ENCODE data around the gene SMPD1.
"Not testable (repeated sequence)": the region's sequence is repeated elsewhere in the genome, so short reads cannot be mapped to it uniquely, and the experiment has no call there.

Gene SMPD1

DNA sequence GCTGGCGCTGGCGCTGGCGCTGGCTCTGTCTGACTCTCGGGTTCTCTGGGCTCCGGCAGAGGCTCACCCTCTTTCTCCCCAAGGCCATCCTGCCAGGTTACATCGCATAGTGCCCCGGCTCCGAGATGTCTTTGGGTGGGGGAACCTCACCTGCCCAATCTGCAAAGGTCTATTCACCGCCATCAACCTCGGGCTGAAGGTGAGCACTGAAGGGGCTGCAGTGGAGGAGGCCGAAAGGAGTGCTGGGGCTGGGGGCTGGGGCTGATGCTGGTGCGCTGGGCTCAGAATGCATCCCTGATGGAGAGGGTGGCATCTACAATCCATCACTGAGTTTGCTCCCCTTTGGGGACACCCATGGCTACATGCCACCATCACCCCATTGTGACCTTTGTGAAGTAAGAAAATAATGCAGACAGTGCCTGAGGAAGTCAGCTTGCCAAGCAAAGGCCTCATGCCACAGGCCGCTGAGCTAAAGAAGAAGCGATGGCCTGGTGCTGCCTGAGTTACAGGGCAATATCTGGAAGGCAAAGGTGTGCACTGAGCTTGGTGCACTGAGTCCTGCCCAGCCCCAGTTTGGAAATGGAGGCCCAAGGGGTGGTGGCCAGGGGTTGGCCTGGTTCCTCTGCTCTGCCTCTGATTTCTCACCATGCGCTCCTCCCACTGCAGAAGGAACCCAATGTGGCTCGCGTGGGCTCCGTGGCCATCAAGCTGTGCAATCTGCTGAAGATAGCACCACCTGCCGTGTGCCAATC is 620 bp downstream of the SMPD1 start:
- DNase-seq = peak; percentile 25

DNA sequence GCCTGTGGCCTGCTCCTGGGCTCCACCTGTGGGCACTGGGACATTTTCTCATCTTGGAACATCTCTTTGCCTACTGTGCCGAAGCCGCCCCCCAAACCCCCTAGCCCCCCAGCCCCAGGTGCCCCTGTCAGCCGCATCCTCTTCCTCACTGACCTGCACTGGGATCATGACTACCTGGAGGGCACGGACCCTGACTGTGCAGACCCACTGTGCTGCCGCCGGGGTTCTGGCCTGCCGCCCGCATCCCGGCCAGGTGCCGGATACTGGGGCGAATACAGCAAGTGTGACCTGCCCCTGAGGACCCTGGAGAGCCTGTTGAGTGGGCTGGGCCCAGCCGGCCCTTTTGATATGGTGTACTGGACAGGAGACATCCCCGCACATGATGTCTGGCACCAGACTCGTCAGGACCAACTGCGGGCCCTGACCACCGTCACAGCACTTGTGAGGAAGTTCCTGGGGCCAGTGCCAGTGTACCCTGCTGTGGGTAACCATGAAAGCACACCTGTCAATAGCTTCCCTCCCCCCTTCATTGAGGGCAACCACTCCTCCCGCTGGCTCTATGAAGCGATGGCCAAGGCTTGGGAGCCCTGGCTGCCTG is 1.4 kb downstream of the SMPD1 start:
- no peak for DNase-seq

DNA sequence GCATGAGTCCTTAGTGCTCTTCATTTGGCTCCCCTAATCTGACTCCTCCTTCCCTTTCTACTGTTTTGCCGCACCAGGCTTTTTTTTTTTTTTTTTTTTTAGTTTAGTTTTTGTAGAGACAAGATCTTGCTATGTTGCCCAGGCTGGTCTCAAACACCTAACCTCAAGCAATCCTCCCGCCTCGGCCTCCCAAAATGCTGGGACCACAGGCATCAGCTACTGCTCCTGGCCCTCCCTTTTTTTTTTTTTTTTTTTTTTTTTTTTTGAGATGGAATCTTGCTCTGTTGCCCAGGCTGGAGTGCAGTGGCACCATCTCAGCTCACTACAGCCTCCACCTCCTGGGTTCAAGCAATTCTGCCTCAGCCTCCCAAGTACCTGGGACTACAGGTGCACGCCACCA is 2.0 kb downstream of the SMPD1 start:
- not testable (repeated sequence) for DNase-seq

DNA sequence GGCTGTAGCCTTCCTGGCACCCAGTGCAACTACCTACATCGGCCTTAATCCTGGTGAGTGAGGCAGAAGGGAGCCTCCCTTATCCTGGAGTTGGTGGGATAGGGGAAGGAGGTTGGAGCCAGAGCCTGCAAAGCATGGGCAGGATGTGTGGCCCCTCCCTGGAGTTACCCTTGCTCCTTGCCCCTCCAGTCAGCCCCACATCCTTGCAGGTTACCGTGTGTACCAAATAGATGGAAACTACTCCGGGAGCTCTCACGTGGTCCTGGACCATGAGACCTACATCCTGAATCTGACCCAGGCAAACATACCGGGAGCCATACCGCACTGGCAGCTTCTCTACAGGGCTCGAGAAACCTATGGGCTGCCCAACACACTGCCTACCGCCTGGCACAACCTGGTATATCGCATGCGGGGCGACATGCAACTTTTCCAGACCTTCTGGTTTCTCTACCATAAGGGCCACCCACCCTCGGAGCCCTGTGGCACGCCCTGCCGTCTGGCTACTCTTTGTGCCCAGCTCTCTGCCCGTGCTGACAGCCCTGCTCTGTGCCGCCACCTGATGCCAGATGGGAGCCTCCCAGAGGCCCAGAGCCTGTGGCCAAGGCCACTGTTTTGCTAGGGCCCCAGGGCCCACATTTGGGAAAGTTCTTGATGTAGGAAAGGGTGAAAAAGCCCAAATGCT is 3.9 kb downstream of the SMPD1 start:
- no peak for DNase-seq

DNA sequence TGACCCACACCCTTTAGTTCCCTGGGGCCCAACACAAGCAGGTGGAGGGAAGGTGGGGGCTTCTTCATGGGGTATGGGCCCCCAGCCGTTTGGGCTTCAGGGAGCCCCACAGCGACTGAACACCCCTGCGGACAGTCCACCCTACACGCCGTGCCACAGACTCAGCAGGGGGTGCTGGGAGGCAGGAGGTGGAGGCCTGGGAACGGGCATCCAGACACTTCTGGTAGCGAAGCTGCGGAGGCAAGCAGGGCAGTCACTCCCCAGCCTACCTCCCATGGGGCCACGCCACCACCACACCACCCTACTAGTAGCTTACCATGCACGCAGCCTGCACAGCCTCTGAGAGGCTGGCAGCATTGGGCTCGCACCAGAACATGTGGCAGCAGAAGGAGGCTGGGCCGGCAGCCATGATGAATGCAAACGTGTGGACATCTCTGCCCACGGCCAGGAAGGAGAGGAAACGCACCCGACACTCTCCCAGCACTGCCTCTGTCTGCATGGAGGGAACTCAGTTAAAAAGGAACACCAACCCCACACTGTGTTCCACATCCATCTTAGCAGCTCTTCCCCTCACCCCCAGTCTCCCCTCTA is 5.3 kb downstream of the SMPD1 start:
- DNase-seq = no peak

DNA sequence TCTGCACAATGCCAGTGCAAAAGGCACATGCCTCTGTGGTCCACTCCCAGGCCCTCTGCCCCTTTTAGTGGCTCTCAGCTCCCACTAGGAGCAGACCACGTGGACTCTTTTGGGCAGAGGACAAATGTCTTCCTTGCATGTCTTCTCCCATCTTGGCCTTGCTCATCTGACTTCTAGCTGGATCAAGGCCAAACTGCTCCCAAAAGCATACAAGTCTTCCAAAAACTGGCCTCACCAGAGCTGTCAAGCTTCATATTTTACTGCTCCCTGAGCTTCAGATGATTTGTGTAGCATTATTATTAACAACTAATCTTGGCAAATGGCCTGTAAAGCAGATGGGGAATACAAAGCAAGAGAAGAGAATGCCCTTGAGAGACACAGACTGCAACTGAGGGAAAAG is 6.9 kb downstream of the SMPD1 start:
- DNase-seq = no peak

DNA sequence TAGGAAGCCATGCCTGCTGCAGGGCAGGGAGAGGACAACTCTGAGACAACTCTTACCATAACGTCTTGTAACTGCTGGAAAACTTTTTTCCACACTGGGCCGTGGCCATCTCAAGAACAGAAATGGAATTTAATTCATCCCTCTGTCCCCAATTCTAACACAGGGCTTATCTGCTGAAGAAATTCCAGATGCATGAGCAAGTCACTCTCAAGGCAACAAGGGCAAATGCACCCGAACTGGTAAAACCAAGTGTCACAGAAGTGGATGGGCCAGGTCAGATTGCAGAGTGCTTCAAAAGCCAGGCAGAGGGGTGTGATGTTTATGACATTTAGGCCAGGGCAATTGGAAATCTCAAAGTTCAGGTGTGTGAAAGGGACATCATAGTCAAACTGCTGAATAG is 7.4 kb downstream of the SMPD1 start:
- no peak for DNase-seq

DNA sequence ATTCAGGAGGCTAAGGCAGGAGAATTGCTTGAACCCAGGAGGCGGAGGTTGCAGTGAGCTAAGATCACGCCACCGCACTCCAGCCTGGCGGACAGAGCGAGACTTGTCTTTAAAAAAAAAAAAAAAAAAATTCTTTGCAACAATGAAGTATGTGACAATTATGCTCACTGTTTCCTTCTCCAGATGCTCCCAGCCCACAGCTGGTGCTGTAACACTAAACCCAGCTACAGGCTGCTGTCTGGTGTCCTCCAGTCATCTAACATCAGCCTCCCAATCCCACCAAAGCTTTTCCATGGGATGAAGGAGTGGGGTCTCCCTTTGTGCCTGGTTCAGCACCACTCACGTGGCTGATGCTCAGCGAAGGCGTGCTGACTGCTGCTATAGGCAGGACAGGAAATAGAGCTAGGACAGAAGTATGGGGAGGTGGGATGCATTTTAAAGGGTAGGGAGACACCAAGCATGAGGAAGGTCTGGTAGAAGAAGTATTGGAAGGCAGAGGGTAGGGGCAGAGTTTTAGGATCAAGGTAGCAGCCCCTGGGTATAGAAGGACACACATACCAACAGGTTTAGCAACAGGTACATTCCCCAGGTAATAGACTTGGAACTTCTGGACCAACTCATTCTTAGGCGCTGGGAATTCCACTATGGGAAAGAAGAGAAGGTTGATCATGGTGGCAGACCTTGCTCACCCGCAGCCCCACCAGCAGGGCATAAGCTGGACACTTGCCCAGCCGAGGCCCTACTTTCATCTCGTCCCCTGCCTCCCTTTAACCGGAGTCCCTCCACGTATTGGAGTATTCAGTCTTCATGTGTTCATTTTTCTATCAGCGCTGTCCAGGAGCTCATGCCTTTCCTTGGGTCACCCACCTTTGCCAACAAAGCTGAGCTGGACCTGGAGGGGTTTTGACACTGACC is 10.4 kb downstream of the SMPD1 start:
- no peak for DNase-seq

DNA sequence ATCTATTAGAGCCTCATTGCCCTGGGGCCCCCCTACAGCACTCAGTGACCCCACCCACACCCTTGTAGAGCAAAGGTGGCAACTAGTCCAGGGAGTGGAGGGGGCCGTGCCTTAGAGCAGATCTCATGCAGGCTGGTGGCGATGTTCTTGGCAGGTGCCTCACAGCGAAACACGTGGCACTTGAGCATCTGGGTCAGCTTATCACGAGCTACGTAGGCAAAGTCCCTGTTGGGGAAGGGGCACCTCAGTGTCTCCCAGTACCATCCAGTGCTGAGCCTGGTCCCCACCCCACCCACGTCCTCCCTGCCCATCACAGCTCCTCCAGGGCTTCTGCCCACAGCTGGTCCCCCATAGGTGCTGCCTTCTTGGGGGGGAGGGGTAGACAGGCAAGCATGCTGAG is 11.2 kb downstream of the SMPD1 start:
- no peak for DNase-seq

DNA sequence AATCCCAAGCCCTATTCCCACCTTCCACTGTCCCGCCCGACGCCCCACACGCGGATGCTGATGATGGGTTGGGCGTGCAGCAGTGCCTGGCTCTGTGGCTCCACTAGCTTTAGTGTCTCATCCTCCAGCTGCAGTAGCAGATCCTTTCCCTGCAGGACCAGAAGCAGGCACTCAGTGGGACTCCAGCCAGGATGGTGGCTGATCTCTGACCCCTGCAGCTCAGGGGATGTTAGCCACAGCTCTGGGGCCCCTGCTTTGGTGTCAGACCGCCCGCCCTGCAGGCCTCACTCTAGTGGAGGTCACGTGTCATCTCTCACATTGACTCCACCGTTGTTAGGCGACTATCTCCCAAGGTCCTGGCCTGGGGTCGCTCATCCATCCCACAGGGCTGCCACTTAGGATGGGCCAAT is 11.8 kb downstream of the SMPD1 start:
- no peak for DNase-seq

DNA sequence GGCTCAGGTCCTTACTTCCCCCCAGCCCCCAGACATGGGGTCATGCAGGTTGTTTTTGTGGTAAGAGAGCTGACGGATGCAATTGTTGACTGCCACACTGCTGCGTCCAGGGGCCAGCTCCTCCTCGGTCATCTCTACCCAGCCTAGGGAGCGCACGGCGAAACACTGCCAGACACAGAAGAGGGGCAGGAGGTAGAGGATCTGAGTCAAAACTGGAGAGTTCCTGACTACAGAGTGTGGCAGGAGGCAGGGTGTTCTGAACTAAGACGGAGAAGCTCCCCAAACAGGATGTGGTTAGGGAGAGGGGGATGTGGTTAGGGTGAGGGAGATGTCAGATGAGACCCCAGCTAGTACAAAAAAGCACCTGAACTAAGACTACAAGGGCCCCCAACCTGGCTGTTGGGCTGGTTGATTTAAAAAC is 12.3 kb downstream of the SMPD1 start:
- DNase-seq = peak; percentile 80

DNA sequence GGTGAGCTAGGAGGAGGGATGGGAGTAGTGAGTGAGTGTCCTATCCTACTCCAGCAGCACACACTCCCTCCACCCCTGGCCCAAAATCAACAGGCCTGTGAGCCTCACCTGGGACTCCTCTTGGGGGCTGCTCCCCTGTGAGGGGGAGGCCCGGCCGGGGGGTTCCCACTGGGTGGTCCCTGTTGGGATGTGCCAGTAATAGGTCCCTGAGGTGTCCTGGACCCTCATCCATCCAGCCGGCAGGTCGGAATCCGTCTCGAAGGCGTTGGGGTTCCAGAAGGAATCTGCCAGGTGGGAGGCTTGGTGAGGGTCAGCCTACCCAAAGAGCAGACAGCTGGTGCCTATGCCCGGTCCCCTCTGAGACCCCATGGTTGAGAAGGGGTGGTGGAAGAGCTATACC is 13.3 kb downstream of the SMPD1 start:
- DNase-seq = no peak

DNA sequence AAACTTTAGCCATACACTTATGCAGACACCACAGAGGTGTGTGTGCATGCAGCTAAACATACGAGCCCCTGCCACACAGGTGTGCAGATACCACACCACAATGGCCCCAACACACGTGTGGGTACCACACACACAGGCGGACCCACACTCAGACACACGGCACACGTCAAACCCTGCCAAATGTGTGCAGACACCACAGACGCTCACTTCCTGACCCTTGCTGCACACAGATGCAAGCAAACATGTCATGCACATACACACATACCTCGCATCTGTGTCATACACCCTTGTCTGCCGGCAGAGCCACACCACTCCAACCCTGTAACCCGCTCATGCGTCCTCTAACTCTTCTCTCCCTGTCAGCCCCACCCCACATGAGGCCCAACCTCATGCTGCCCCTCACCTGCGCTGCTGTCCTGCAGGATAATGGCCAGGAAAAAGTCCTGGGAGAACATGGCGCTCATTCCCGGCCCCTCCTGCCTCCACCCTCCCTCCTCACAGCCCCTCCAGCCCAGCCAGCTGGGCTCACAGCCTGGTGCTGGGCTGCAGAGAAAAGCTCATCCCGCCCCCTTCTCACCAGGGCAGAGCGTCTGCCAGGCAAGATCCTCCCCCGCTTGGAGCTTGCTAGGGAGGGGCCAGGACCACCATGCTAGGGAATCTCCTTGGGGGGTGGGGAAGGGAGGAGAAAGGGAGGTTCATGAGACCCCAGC is 14.2 kb downstream of the SMPD1 start:
- no peak for DNase-seq

DNA sequence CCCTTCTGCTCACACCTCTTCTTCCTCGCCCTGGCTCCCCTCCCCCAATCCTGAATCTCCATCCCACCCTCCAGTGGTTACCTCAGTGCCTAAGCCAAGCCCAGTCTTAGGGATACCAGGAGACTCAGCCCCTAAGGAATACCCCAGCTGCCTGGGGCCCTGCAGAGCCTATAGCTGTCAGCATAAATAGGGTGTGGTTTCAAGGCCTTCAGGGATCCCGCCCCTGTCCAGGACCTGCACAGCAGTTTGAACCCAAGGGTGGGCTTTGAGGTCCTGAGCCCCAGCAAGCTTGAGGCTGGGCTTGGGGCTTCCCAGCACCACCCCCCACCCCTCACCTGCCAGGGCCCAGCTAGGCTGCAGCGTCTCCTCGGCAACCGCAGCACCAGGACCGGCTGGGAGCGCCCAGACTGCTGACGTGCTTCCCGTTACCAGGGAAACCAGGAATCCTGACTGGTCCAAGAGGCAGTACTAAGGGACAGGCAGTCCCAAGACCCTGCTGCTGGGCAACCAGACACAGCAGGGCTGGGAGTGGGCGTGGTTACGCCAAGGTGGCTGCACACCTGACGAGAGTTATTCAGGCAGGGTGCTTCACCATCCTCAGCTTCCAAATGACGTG is 14.9 kb downstream of the SMPD1 start:
- DNase-seq = no peak

DNA sequence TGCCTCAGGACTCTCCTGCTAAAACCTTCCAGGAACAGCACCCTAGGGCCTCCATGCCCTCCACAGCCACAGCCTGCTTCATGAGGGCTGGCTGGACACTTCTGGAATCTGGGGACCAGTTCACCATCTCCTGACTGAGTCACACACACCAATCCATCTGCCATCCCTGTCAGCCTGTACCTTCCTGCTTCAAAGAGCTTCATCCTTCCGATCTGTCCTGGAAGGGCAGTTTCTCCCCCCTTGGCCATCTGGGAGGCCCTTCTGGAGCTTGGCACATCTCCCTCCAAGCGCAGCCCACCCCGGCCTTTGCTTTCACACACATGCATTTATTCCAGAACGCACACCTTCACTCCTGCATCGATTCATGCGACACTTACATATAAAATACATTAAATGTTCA is 15.6 kb downstream of the SMPD1 start:
- DNase-seq = no peak

DNA sequence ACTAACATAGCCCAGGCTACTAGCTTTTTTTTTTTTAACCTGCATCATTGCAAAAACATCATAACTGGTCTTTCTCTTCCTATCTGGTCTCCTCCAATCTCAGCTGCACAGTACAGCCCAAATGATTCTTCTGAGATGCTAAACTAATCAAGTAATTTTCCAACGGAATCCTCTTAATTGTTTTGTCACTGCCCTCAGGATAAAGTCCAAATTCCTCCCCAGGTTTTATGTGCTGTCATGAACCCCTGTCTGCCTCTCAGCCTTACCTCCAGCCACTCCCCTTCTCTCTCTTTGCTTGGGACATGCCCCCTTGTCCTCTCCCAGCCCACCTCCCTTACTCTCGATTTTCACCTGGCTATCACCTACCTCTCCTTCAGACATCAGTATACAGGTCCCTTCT is 16.1 kb downstream of the SMPD1 start:
- DNase-seq = no peak

DNA sequence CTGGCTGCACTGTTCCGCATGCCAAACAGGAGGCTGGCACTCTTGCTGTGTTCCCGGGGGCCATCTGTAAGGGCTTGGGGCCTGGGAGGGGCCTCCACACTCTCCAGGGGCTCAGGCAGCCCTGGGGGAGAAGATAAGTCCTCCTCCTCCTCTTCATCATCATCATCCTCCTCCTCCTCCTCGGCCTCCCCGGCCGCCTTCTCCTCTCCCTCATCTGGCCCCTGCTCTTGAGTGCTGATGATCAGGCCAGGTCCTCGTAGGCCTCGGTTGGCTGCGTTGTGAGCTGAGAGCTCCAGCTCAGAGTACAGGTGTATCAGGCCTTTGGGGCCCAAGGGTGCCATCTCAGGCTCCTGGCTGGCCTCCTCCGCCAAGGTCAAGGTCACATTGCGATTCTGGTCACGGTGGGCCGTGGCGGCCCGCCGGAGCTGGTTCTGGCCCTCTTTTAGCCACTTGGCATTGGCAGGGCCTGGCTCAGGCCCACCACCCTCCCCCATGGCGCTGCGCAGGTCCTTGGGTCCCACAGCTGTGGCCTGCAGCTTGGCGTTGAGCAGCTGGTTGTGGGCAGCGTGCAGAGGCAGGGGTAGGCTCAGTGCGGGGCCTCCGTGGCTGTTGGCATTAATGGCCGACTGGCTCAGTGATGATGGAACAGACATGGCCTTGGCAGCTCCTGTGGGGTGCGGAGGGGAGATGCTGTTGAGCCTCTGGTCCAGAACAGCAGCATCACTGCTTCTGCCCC is 20.6 kb downstream of the SMPD1 start:
- no peak for DNase-seq

DNA sequence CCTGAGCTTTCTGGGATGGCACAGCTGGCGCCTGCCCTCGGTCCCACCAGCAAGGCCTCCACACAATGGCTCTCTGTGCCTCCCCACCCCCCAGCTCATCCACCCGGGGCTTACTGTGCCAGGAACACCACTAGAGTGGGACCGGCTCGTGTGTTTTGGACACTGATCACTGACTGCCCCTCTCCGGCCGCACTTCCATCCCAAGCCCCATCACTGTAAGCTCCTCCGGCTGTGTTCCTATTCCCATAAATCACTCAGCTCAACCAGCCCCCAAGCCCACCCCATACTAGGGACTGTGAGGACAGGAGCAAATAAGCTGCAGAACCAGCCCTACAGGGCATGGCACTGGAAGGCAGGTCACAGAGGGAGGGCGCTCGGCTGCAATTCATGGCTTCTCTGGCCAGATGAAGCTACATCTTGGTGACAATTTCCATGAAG is 21.3 kb downstream of the SMPD1 start:
- DNase-seq = no peak

DNA sequence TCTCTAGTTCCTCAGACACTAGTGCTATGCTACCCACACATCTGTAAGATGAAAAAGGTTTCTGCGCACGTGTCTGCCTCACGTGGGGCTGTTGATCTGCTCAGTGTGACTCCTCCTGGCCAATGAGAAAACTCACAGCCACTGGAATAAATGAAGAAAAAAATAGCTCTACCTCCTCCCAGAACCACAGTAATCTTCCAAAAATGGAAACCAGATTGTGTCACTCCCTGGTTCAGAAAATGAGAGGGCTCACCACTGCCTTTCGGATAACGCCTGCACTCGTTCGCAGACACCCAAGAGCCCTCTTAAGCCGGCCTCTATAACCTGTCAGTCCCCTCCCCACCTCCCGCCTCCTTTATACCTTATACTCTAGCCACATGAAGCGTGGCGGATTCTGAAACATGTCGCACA is 23.5 kb downstream of the SMPD1 start:
- DNase-seq = no peak

DNA sequence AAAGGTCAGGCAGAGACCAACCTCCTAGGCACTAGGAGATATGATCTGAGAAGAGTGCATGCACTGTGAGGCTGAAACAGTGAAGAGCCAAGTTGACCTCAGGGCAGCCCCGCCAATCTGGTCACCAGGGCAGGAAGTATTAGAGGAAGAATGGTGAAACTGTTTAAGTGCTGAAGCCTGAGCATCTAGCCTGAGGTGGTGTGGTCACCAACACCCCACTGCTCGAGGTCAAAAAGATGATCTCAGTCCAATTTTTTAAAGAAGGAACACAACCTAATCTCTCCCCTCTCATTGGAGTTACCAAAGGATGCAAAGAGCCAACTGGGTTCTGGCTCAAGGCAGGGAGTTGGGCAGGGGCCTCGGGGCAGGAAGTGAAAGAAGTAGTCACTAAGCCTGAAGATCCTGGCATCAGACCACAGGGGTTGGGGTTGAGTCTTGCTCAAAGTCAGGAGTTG is 24.6 kb downstream of the SMPD1 start:
- DNase-seq = no peak

DNA sequence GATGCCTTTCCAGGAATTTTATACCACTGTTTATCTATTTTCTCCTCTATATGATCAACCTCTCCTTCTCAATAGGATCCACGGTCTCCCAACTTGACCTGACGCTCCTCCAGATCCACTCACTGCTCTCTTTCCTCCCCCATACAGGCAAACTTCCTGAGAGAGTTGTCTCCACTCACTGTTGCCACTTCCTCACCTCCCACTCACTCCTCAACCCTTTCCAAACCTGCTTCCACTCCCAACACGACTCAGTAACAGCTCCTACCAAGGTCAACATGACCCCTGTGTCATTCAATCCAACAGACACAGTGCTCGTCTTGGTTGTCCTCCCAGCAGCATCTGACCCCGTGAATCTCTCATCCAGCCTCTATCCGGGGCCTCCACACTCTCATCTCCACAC is 25.5 kb downstream of the SMPD1 start:
- no peak for DNase-seq

Data from hematopoietic multipotent progenitor cell treated with erythropoietin and hydrocortisone succinate and interleukin-3 and kit ligand, for 4 days (in vitro differentiated cells).